Body of pancreas (tissue), 4 donors: Measurements from ENCODE around the gene IMPG2. TPM values are rescaled to one million over a fixed set of nuclear protein-coding genes. Genes with fewer than 3 reads are reported as not detected.

Experiments used
- ATAC-seq: fragments of 150-250 bp; one replicate; pipeline ENCODE4 v1.9.1; 2016
- DNase-seq, 4 donors: peaks; one replicate each; pipeline ENCODE4 v3.0.0-alpha.2; 2019
- H3K27ac ChIP-seq, 4 donors: fragments of 200-600 bp; sonication (generic); 1 replicate in 3 of 4; 2 replicates in 1 of 4; pipeline versions ENCODE4 v1.5.1 to v1.6.1; 2016 to 2019; ENCODE audit warnings: mild to moderate bottlenecking in 1 of 4, mixed read lengths in 1 of 4, moderate library complexity in 1 of 4
- H3K27me3 ChIP-seq, 2 donors: fragments of 200-600 bp; sonication (generic); one replicate each; pipeline ENCODE4 v1.6.0; 2016; ENCODE audit warnings: mild to moderate bottlenecking in 1 of 2
- H3K36me3 ChIP-seq, 2 donors: fragments of 200-600 bp; sonication (generic); replicated peaks in 1 of 2; 2 replicates each; pipeline ENCODE4 v1.5.1; 2016; ENCODE audit warnings: low read depth in 2 of 2; ENCODE audit not compliant: insufficient read depth in 1 of 2
- H3K4me1 ChIP-seq: fragments of 200-600 bp; sonication (generic); one replicate; pipeline ENCODE4 v1.6.0; 2016
- H3K4me3 ChIP-seq, 2 donors: fragments of 200-600 bp; sonication (generic); 1 replicate in 1 of 2; 2 replicates in 1 of 2; pipeline ENCODE4 v1.5.1; 2016 to 2019
- H3K9me3 ChIP-seq, 3 donors: fragments of 200-600 bp; sonication (generic); 1 replicate in 2 of 3; 2 replicates in 1 of 3; pipeline ENCODE4 v1.5.1; 2016
- POLR2A ChIP-seq, 3 donors: fragments of 450-650 bp; IDR thresholded peaks; one replicate each; pipeline ENCODE4 v1.6.1; 2016; ENCODE audit warnings: antibody characterized with exemption in 3 of 3, mild to moderate bottlenecking in 2 of 3
- WGBS, 2 donors: methylation state at CpG; one replicate each; pipeline ENCODE4 v1.1.5; 2017; 5-methylcytosine and 5-hydroxymethylcytosine counted together
- intact Hi-C: fragments of 100-400 bp; cut with DNase I; formaldehyde crosslinking; loops from one replicate; pipeline ENCODE4 v1.15.1; 2023
- total RNA-seq, 2 donors: library from RNA; depleted of rRNA; stranded (reverse); fragments of >200 nt; gene quantifications; one replicate each; pipeline ENCODE4 v1.1.0, GENCODE V29; 2016
- TF ChIP-seq, protein P1 (sequence below), 7 experiments: fragments of 450-650 bp in 4 of 7; fragments of 200-600 bp in 3 of 7; sonication (generic) in 3 of 7; IDR thresholded peaks; one replicate each; pipeline ENCODE4 v1.5.1; 2016 to 2019; ENCODE audit warnings: antibody characterized with exemption in 7 of 7

The IMPG2 gene
- total RNA-seq, 2 donors from 2014 or later = 0.26 to 0.33 TPM

DNA sequence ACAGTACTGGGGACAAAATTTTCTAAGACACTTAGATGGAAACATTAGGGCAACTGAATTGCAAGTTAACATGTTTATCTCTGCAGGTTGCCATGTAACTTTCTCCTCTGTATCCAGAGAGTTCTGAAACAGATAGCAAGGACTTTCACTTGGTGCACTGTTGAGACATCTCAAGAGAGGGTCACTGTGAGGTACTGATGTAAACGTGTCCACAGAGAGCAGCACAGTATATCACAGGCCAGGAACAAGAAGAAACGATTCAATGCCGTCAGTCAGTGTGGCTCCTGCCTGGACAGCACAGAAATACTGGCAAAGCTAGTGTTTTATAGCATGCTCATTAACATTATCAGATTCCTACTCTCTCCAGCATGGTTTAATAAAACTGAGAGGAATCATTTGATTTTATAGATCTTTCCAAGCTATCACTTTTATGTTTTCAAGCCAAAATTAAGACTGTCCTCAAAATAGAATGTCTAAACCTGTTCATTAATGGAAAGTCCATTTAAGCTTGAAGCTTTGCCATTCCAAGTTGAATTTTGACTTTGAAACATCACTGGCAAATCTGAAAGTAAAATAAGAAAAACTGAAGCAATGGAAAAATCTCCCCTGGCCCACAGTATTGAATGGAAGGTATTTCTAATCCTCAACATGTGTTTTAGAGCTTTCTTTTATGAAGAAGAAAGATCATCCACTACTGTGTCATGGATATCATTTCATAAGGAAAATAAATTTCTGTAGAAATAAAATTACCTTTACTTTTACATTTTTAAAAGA, 102.7 kb downstream of the IMPG2 start:
- Histone ChIP-seq H3K9me3 (peaks cover 0 to 20% (median 0%) of the 10 kb centered on the region in 3 donors), H3K27me3 (no peaks in the 10 kb centered on the region), H3K36me3 (no peaks in the 10 kb centered on the region), H3K27ac (no peak overlapping the region), H3K4me1 (no peaks in the 10 kb centered on the region), H3K4me3 (no peak overlapping the region)
- DNase-seq (no peak), ATAC-seq (no peak)
- intact Hi-C loops = no loop called here
- TF ChIP-seq, protein P1, sequence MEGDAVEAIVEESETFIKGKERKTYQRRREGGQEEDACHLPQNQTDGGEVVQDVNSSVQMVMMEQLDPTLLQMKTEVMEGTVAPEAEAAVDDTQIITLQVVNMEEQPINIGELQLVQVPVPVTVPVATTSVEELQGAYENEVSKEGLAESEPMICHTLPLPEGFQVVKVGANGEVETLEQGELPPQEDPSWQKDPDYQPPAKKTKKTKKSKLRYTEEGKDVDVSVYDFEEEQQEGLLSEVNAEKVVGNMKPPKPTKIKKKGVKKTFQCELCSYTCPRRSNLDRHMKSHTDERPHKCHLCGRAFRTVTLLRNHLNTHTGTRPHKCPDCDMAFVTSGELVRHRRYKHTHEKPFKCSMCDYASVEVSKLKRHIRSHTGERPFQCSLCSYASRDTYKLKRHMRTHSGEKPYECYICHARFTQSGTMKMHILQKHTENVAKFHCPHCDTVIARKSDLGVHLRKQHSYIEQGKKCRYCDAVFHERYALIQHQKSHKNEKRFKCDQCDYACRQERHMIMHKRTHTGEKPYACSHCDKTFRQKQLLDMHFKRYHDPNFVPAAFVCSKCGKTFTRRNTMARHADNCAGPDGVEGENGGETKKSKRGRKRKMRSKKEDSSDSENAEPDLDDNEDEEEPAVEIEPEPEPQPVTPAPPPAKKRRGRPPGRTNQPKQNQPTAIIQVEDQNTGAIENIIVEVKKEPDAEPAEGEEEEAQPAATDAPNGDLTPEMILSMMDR (IDR thresholded peaks at IDR 0.05) = no peak
- 42 to 58% methylated on average over 3 of the region's 3 CpGs for WGBS, 2 donors

DNA sequence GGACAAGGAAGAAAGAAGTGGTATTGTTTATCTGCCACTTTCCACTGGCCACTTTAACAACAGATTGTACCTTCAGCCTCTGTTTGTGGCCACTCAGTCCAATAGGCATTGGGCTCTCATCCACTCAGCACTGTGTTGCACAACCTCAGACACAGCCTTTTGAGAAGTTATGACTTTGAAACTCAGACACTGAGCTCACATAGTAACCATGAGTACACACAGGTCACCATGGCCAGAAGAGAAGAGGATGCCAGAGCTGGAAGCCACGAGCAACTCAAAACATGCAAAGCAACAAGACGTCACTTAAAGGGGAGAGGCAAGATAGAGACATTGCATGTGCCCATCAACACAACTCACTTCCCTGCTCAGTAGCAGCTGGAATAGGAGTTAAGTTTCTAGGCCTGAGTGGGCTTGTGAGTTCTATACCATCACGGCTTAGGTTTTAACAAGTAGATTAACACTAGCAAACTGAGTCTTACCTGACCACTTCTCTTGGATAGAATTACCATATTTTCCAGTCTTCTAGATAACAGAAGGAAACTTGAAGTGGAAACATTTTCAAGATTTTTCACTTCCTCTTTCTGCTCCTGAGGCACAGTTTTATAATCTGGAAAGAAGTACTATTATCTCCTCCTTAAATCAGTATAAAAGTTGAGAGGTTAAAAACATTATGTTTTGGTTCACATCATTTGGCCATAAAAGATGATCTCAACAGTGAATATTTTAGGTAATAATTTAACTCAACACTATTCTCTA, 103.5 kb downstream of the IMPG2 start:
- no peak overlapping the region for H3K4me3 ChIP-seq
- H3K9me3 ChIP-seq = peaks cover 0 to 20% (median 0%) of the 10 kb centered on the region in 3 donors
- 46 to 57% methylated on average over 3 of the region's 3 CpGs for WGBS, 2 donors
- DNase-seq (peak in 1 of 4 donors; percentile 5), ATAC-seq (peak; percentile 35)
- intact Hi-C loops = no loop called here
- no peaks in the 10 kb centered on the region for H3K36me3 ChIP-seq
- H3K27ac ChIP-seq = no peak overlapping the region
- H3K27me3 ChIP-seq = no peaks in the 10 kb centered on the region
- no peak for TF ChIP-seq POLR2A (IDR thresholded peaks at IDR 0.05)
- TF ChIP-seq, protein P1 (IDR thresholded peaks at IDR 0.05) = no peak
- H3K4me1 ChIP-seq = no peaks in the 10 kb centered on the region

DNA sequence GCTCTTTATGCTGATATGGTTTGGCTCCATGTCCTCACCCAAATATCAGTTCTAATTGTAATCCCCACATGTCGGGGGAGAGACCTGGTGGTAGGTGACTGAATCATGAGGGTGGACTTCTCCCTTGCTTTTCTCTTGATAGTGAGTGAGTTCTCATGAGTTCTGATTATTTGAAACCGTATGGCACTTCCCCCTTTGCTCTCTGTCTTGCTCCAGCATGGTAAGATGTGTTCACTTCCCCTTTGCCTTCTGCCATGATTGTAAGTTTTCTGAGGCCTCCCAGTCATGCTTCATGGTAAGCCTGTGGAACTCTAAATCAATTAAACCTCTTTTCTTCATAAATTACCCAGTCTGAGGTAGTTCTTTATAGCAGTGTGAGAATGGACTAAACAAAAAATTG, 107.6 kb downstream of the IMPG2 start:
- WGBS, 2 donors = 39 to 52% methylated on average over 2 of the region's 2 CpGs

DNA sequence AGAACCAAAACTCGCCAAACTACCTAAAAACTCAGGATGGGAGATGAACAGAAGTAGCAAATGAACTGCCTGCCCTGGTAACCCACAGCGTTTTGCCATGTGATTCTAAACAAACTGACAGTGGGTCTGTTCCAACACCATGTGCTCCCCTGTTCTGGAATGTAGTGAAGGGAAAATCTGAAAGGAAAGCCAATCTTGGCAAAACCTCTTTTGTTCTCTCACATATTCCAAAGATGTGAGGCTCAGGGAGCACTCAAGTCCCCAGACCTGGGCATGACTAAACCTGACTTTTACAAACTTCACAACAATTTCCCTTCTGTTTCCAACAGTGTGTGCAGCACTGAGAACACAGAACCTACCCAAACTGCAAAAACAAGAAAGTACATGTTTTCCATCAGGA, 116.1 kb downstream of the IMPG2 start:
- Histone ChIP-seq H3K27me3 (no peaks in the 10 kb centered on the region), H3K36me3 (no peaks in the 10 kb centered on the region), H3K4me1 (no peaks in the 10 kb centered on the region), H3K4me3 (no peak overlapping the region), H3K9me3 (no peaks in the 10 kb centered on the region), H3K27ac (no peak overlapping the region)
- WGBS, 2 donors = 31% methylated on average over 2 of the region's 2 CpGs
- intact Hi-C loops = no loop called here
- DNase-seq (no peak), ATAC-seq (no peak)
- no peak for TF ChIP-seq POLR2A (IDR thresholded peaks at IDR 0.05)
- TF ChIP-seq, protein P1 (IDR thresholded peaks at IDR 0.05) = no peak

More for the DNA sequence above, 107.6 kb downstream of the IMPG2 start:
- H3K36me3 ChIP-seq = no peaks in the 10 kb centered on the region
- peaks cover 0 to 9% (median 0%) of the 10 kb centered on the region in 3 donors for H3K9me3 ChIP-seq
- intact Hi-C loops = no loop called here
- H3K4me3 ChIP-seq = no peak overlapping the region
- no peaks in the 10 kb centered on the region for H3K4me1 ChIP-seq
- H3K27ac ChIP-seq = no peak overlapping the region
- TF ChIP-seq POLR2A (IDR thresholded peaks at IDR 0.05) = no peak
- TF ChIP-seq, protein P1 (IDR thresholded peaks at IDR 0.05) = no peak
- H3K27me3 ChIP-seq = no peaks in the 10 kb centered on the region
- DNase-seq (no peak), ATAC-seq (no peak)
